ENCODE data around the gene TP53BP2. TPM values are rescaled to one million over a fixed set of nuclear protein-coding genes. Genes with fewer than 3 reads are reported as not detected.

TP53BP2 gene
- total RNA-seq, 1 experiment from 2014 or later: 38.2 TPM

DNA sequence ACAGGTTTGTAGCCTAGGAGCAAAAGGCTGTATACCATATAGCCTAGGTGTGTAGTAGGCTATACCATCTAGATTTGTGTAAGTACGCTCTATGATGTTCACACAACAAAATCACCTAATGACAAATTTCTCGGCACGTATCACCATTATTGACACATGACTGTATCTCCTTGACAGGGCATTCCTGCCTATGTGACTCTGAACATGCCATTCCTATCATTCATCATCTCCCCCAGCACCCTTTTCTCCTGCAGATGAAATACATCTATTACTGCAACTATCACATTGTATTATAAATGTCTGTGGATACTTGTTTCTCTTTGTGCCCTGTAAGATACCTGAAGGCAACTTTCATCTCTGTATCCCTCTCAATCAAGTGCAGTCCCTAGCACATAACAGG lies 29.9 kb downstream of the TP53BP2 start:
- H3K9me3 ChIP-seq (ENCODE audit: control insufficient read depth in 1 of 2, insufficient read depth in 1 of 2, low read depth in 1 of 2, low read length in 2 of 2): no peaks in the 10 kb centered on the region
- H3K9me2 ChIP-seq (ENCODE audit: insufficient read depth): no peaks in the 10 kb centered on the region
- H3K4me3 ChIP-seq (replicated peaks in 1 of 2; ENCODE audit: low read depth in 1 of 2, low read length in 2 of 2): no peak overlapping the region
- 0 out of 2 replicates have a peak overlapping the region, but pooled peaks have one; percentile 15 for H3K9ac ChIP-seq (ENCODE audit: low read length)
- no peaks in the 10 kb centered on the region for H3K27me3 ChIP-seq (ENCODE audit: insufficient read depth, low read length)
- DNase-seq (ENCODE audit: low read depth, low spot score) (no peak), ATAC-seq (peak; percentile 69)
- peaks cover 19% of the 10 kb centered on the region for H3K79me2 ChIP-seq (ENCODE audit: insufficient read depth, low read length)
- H4K20me1 ChIP-seq (ENCODE audit: insufficient read depth): peaks cover 10% of the 10 kb centered on the region; the same call in 1 of the 2 replicates
- H2AFZ ChIP-seq (ENCODE audit: low read depth, low read length, poor library complexity, severe bottlenecking): no peak overlapping the region
- ChIA-PET RAD21 (ENCODE audit: low non-redundant PET in 1 of 2, low total read pairs in 2 of 2, uncharacterized antibody in 2 of 2, unreplicated experiment in 2 of 2) (no interaction called here), CTCF (interaction anchor here (0.6 kb wide), 1 partner anchor 69 kb away, joined by 3 read pairs; no protein-coding TSS in a partner anchor), POLR2A (no interaction called here)
- intact Hi-C loops (cut with micrococcal nuclease): loop anchor here (10.0 kb wide), 1 partner anchor 519 kb away; the partner anchor contains the start of gene NVL
- TF ChIP-seq SIN3A (IDR thresholded peaks at IDR 0.05; ENCODE audit: low read depth) (peak; percentile 57; the same call in 1 of the 2 replicates), SP1 (IDR thresholded peaks at IDR 0.05; ENCODE audit: low read depth) (peak; percentile 30; the same call in 1 of the 2 replicates), EZH2 (IDR thresholded peaks at IDR 0.05) (no peak), EZH2phosphoT487 (IDR thresholded peaks at IDR 0.05; ENCODE audit: borderline replicate concordance) (no peak), FOSL1 (IDR thresholded peaks at IDR 0.05; ENCODE audit: low read depth) (peak; percentile 32; the same call in 1 of the 2 replicates), JUND (IDR thresholded peaks at IDR 0.05) (peak; percentile 53), CEBPB (IDR thresholded peaks at IDR 0.05; ENCODE audit: low read depth) (0 out of 2 replicates have a peak, but pooled peaks have one; percentile 18)
- TF ChIP-seq, protein P1, sequence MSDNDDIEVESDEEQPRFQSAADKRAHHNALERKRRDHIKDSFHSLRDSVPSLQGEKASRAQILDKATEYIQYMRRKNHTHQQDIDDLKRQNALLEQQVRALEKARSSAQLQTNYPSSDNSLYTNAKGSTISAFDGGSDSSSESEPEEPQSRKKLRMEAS (IDR thresholded peaks at IDR 0.05): peak; percentile 40; the same call in 1 of the 2 replicates
- BruUV-seq (replicated peaks): no TSS peak
- peaks cover 2 to 6% of the 10 kb centered on the region in 2 experiments; a peak in 1 of 4 replicates for H3K36me3 ChIP-seq (ENCODE audit: control insufficient read depth in 1 of 2, insufficient read depth in 2 of 2, low read length in 2 of 2)
- peaks cover 0 to 22% of the 10 kb centered on the region in 2 experiments; a peak in 2 of 4 replicates for H3K4me1 ChIP-seq (ENCODE audit: control insufficient read depth in 1 of 2, insufficient read depth in 2 of 2, low read length in 2 of 2)
- peak overlapping the region; percentile 58 for H3K4me2 ChIP-seq (ENCODE audit: low read length)
- no peak overlapping the region for H3K27ac ChIP-seq (ENCODE audit: low read depth, low read length)

DNA sequence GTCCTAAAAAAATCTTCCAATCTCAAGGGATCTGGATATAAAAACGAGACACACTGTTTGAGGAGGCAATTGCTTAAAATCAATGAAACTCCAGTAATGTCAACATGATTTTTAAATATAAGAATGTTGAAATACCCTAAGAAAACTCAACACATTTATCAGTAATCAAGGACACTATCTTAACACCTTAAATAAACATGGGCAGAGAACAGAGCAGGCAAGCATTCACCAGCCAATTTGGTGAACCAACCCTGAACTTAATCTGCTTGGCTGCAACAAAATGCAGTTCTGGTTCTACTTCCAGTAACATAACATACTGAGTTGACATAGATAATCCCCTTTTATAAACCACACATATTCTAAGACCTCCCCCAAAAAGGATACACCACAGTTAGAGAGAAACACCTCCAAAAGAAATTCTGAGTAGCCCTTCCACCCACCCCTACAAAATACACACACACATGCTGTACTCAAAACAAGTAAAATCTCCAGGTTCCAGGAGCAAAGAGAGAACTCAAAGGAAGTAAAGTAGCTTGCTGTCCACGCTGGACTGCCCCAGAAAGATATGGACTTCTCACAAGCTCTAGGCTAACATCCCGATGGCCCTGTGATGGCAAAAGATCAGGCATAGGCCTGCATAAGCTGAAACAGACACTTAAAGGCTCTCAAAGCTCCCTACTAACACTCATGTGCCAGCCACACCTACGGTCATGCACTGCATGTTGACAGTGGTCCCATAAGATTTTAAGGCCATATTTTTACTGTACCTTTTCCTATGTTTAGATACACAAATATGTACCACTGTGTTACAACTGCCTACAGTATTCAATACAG lies 30.5 kb downstream of the TP53BP2 start:
- DNase-seq (ENCODE audit: low read depth, low spot score): no peak
- H3K9me2 ChIP-seq (ENCODE audit: insufficient read depth): no peaks in the 10 kb centered on the region
- BruUV-seq (replicated peaks): no TSS peak
- intact Hi-C loops (cut with micrococcal nuclease): loop anchor here (10.0 kb wide), 1 partner anchor 520 kb away; the partner anchor contains the start of gene NVL
- no peak overlapping the region for H2AFZ ChIP-seq (ENCODE audit: low read depth, low read length, poor library complexity, severe bottlenecking)
- H3K36me3 ChIP-seq (ENCODE audit: control insufficient read depth in 1 of 2, insufficient read depth in 2 of 2, low read length in 2 of 2): peaks cover 2 to 3% of the 10 kb centered on the region in 2 experiments; a peak in 1 of 4 replicates
- no peaks in the 10 kb centered on the region for H3K27me3 ChIP-seq (ENCODE audit: insufficient read depth, low read length)
- H3K9me3 ChIP-seq (ENCODE audit: control insufficient read depth in 1 of 2, insufficient read depth in 1 of 2, low read depth in 1 of 2, low read length in 2 of 2): no peaks in the 10 kb centered on the region
- ChIA-PET RAD21 (ENCODE audit: low non-redundant PET in 1 of 2, low total read pairs in 2 of 2, uncharacterized antibody in 2 of 2, unreplicated experiment in 2 of 2) (no interaction called here), POLR2A (no interaction called here), CTCF (interaction anchor here (0.6 kb wide), 1 partner anchor 69 kb away, joined by 3 read pairs; no protein-coding TSS in a partner anchor)
- peaks cover 0 to 28% of the 10 kb centered on the region in 2 experiments; a peak in 2 of 4 replicates for H3K4me1 ChIP-seq (ENCODE audit: control insufficient read depth in 1 of 2, insufficient read depth in 2 of 2, low read length in 2 of 2)
- H3K4me3 ChIP-seq (replicated peaks in 1 of 2; ENCODE audit: low read depth in 1 of 2, low read length in 2 of 2): no peak overlapping the region
- ATAC-seq: no peak; the same call in 1 of the 2 replicates
- no peak overlapping the region for H3K27ac ChIP-seq (ENCODE audit: low read depth, low read length)
- H4K20me1 ChIP-seq (ENCODE audit: insufficient read depth): peaks cover 10% of the 10 kb centered on the region; the same call in 1 of the 2 replicates
- peak overlapping the region; percentile 58 for H3K4me2 ChIP-seq (ENCODE audit: low read length)
- peaks cover 20% of the 10 kb centered on the region for H3K79me2 ChIP-seq (ENCODE audit: insufficient read depth, low read length)
- no peak overlapping the region for H3K9ac ChIP-seq (ENCODE audit: low read length)
- TF ChIP-seq POLR2A (IDR thresholded peaks at IDR 0.05; ENCODE audit: borderline replicate concordance, extremely low read depth, insufficient read depth, insufficient read length) (no peak), SP1 (IDR thresholded peaks at IDR 0.05; ENCODE audit: low read depth) (no peak), SIN3A (IDR thresholded peaks at IDR 0.05; ENCODE audit: low read depth) (no peak), ELF1 (IDR thresholded peaks at IDR 0.05; ENCODE audit: borderline replicate concordance, low read depth) (no peak), CBX3 (IDR thresholded peaks at IDR 0.05; ENCODE audit: low read depth) (no peak), TCF7L2 (IDR thresholded peaks at IDR 0.05; ENCODE audit: borderline replicate concordance, extremely low read depth, insufficient read depth, insufficient read length) (no peak), ZNF274 (IDR thresholded peaks at IDR 0.05; ENCODE audit: low read depth, low read length) (no peak), ZFX (IDR thresholded peaks at IDR 0.05) (no peak), EZH2 (IDR thresholded peaks at IDR 0.05) (no peak), SRF (IDR thresholded peaks at IDR 0.05; ENCODE audit: low read depth) (no peak), FOSL1 (IDR thresholded peaks at IDR 0.05; ENCODE audit: low read depth) (no peak), POLR2AphosphoS5 (IDR thresholded peaks at IDR 0.05; ENCODE audit: low read depth, low read length) (no peak), CEBPB (IDR thresholded peaks at IDR 0.05; ENCODE audit: low read depth) (no peak), EGR1 (IDR thresholded peaks at IDR 0.05; ENCODE audit: low read depth) (no peak), JUND (IDR thresholded peaks at IDR 0.05) (no peak)
- TF ChIP-seq, protein P1 (IDR thresholded peaks at IDR 0.05): no peak

Data from HCT116 (cell line).